NCI-H446 treated with DMSO at 0.1 percent for 48 hours (cell line): Measurements from ENCODE around the gene TNS3.

Experiments
- DNase-seq: peaks from one replicate; lab custom pipeline; 2025; lab: John Stamatoyannopoulos, UW

Gene TNS3

GRCh38 chr7:47581438-47581803 is 490 bp downstream of the TNS3 start:
- no peak for DNase-seq

GRCh38 chr7:47580811-47581331 is 1.0 kb downstream of the TNS3 start:
- DNase-seq: no peak

GRCh38 chr7:47580175-47580706 is 1.7 kb downstream of the TNS3 start:
- no peak for DNase-seq

GRCh38 chr7:47579458-47579857 is 2.5 kb downstream of the TNS3 start:
- no peak for DNase-seq

- no peak for DNase-seq
Observed at GRCh38 chr7:47578579-47579270, 3.2 kb downstream of the TNS3 start.

- DNase-seq: no peak
Observed at GRCh38 chr7:47577321-47577919, 4.5 kb downstream of the TNS3 start.

- no peak for DNase-seq
Observed at GRCh38 chr7:47576866-47577306, 5.0 kb downstream of the TNS3 start.

GRCh38 chr7:47576031-47576865 is 5.7 kb downstream of the TNS3 start:
- no peak for DNase-seq

- no peak for DNase-seq
Observed at GRCh38 chr7:47574482-47575329, 7.2 kb downstream of the TNS3 start.

- DNase-seq: no peak
Observed at GRCh38 chr7:47573758-47574481, 8.0 kb downstream of the TNS3 start.

- no peak for DNase-seq
Observed at GRCh38 chr7:47572939-47573757, 8.8 kb downstream of the TNS3 start.

GRCh38 chr7:47572094-47572445 is 9.8 kb downstream of the TNS3 start:
- no peak for DNase-seq

GRCh38 chr7:47571331-47572093 is 10.4 kb downstream of the TNS3 start:
- no peak for DNase-seq

- no peak for DNase-seq
Observed at GRCh38 chr7:47570649-47571050, 11.3 kb downstream of the TNS3 start.

- no peak for DNase-seq
Observed at GRCh38 chr7:47568547-47568946, 13.4 kb downstream of the TNS3 start.

GRCh38 chr7:47568056-47568455 is 13.9 kb downstream of the TNS3 start:
- DNase-seq: no peak

- DNase-seq: no peak
Observed at GRCh38 chr7:47565640-47566250, 16.2 kb downstream of the TNS3 start.

- DNase-seq: no peak
Observed at GRCh38 chr7:47563521-47563920, 18.4 kb downstream of the TNS3 start.
